HFF-Myc (cell line): ENCODE results near the gene VWF.

Experiments used
- DNase-seq: peaks from one replicate; pipeline ENCODE4 v3.0.0-alpha.2; 2011; ENCODE audit warnings: low read depth; ENCODE audit errors: extremely low read depth
- H3K4me3 ChIP-seq: replicated peaks from 2 replicates; pipeline ENCODE4 v1.5.1; 2011; ENCODE audit warnings: low read depth, mild to moderate bottlenecking, control low read depth, low read length
- TF ChIP-seq, protein P1 (sequence below): IDR thresholded peaks from 2 replicates; pipeline ENCODE4 v1.5.1; 2012; ENCODE audit warnings: mild to moderate bottlenecking, low read depth, low read length, control low read depth; ENCODE audit errors: missing control alignments

Gene VWF

DNA sequence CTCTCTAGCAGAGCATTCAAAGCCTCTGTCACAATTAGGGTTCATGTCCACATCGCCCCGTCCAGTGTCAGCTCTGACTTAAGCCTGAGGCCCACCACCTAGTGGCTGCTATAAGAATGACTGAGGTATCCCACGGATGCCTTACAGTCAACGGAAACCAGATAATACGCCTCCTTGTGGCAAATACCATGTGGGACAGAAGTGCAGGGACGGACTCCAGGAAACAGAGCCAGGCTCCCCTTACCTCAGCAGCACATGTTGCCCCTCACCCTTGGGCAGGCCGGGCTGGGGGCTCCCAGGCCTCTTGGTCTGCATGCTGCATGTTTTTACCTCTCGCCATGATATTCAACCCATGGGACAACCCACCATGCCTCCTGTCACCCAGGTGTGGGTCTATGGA is 86.3 kb downstream of the VWF start:
- H3K4me3 ChIP-seq, result no peak overlapping the region
- TF ChIP-seq, protein P1, sequence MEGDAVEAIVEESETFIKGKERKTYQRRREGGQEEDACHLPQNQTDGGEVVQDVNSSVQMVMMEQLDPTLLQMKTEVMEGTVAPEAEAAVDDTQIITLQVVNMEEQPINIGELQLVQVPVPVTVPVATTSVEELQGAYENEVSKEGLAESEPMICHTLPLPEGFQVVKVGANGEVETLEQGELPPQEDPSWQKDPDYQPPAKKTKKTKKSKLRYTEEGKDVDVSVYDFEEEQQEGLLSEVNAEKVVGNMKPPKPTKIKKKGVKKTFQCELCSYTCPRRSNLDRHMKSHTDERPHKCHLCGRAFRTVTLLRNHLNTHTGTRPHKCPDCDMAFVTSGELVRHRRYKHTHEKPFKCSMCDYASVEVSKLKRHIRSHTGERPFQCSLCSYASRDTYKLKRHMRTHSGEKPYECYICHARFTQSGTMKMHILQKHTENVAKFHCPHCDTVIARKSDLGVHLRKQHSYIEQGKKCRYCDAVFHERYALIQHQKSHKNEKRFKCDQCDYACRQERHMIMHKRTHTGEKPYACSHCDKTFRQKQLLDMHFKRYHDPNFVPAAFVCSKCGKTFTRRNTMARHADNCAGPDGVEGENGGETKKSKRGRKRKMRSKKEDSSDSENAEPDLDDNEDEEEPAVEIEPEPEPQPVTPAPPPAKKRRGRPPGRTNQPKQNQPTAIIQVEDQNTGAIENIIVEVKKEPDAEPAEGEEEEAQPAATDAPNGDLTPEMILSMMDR, result peak; percentile 82
- DNase-seq, result no peak

DNA sequence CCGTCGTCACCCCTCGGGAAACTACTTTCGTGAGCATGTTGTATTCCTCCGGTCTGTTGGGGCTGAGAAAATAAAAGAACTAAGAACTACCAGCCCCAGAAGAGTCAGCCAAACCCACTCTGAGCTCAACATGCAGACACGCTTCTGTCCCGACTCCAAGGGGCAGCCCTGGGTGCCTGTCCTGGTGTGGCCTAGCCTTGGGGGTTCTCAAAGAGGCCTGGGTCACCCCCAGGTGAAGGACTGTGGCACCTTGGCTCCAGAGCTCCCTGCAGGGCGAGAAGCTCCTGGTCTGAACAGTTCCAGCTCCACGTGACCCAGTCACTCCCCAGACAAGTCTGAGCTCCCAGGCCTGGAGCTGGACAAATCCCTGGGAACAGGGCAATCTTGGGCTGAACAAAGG is 87.0 kb downstream of the VWF start:
- H3K4me3 ChIP-seq, result no peak overlapping the region
- TF ChIP-seq, protein P1, result no peak
- no peak for DNase-seq

DNA sequence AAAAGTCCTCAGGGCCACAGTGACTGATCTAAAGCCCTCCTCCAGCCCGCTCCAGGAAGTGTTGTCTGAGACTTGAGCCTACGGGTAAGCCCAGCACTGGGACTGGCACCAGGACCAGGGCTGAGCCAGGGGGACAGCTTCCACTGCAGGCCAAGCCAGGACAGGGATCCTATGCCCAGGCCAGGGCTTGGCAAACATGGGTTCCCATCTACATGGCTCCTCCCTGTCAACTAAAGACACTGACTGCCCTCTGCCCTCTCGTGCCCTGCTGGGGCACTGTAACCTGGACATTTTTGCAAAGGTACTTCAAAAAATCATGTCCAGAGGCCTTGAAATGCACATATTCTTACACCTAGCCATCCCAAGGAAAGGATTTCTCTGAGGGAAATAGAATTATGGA is 88.0 kb downstream of the VWF start:
- DNase-seq, result no peak
- H3K4me3 ChIP-seq, result no peak overlapping the region
- TF ChIP-seq, protein P1, result no peak

DNA sequence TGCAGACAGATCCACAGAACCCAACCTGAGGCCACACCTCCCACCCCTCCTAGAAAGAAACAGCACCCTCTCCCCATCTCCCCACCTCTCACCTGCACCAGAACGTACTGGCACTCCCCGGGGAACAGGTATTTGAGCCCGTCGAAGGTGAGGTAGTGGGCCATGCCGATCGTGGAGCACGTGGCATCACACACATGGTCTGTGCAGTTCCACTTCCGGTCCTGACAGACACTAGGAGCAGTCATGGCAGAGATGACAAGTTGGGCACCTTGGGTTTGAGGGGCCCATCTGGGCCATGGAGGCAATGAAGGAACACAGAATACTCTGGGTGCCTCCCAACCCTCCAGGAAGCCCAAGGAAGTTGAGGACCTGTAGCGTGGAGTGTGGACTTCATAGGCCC is 89.9 kb downstream of the VWF start:
- DNase-seq, result no peak
- no peak overlapping the region for H3K4me3 ChIP-seq
- TF ChIP-seq, protein P1, result no peak

DNA sequence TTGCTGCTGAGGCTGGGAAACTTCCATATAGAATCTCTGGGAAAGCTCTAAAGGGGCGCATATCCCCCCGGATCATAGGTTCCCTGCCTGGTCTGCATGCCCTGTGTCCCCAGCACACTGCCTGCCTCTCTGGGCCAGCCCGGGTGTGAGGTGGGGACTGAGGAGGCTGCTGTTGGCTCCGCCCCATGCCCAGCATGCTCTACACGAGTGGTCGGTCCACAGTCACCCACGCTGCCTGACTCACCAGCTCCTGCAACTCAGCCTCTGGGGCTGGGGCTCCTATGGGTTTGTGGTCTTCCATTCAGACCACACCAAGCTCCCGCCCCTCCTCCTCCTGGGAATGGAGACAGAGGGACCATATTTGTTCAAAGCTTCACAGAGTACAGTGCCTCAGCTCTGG is 90.9 kb downstream of the VWF start:
- no peak for DNase-seq
- TF ChIP-seq, protein P1, result no peak
- H3K4me3 ChIP-seq, result no peak overlapping the region

DNA sequence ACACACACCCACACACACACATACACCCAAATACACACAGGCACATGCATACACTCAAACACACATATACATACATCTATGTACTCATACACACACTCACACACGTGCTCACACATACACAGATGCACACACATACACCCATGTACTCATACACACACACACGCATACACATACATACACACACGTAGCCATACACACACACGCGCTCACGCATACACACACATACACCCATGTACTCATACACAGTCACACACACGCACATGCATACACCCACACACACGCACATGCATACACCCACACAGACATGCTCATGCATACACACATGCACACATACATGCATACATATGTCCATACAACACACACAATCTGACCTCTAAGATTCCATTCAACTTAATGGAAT is 91.7 kb downstream of the VWF start:
- TF ChIP-seq, protein P1, result no peak
- no peak for DNase-seq
- no peak overlapping the region for H3K4me3 ChIP-seq

DNA sequence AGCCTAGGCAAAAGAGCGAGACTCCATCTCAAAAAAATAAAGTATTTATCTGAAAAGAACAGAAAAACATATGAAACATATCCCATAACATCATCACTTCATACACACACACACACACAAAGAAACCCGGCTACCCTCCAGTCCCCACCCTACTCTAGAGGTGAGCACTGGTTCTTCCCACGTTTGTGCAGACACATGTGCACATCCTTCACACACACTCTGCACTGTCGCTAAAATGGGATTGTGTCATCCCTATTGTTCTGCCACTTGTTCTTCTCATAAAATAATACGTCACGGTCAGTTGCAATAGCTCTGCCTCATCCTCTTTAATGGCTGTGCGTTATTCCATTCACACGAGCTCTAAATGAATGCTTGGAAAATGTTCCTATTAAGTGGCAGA is 93.5 kb downstream of the VWF start:
- H3K4me3 ChIP-seq, result no peak overlapping the region
- no peak for DNase-seq
- TF ChIP-seq, protein P1, result no peak
